IMR-90 (cell line): ENCODE results near the gene CDCP2. TPM values are rescaled to one million over a fixed set of nuclear protein-coding genes. Genes with fewer than 3 reads are reported as not detected.

Source experiments
- ATAC-seq: fragments of 200-7000 bp; cut with Tn5 transposase; 2 replicates; pipeline ENCODE4 v1.9.1; 2020; ENCODE audit warnings: low read depth, mild to moderate bottlenecking, moderate library complexity
- BruUV-seq: library from RNA; stranded (reverse); fragments of 400-500 nt; replicated peaks from 2 replicates; lab custom pipeline; 2021; lab: Mats Ljungman, UMichigan
- CTCF ChIA-PET: fragments of 300-600 bp; formaldehyde crosslinking; extraction: SDS; loops from one replicate; lab custom pipeline; 2021; ENCODE audit warnings: antibody characterized with exemption; lab: Yijun Ruan, JAX
- POLR2A ChIA-PET: fragments of 300-600 bp; sonication (Branson Sonifier 250); formaldehyde crosslinking; loops from one replicate; lab custom pipeline; 2022; ENCODE audit warnings: antibody characterized with exemption; ENCODE audit not compliant: unreplicated experiment; lab: Charles Lee
- DNase-seq: peaks from one replicate; pipeline ENCODE4 v3.0.0; 2013
- H2AFZ ChIP-seq: replicated peaks from 2 replicates; pipeline ENCODE3; 2013; ENCODE audit warnings: low read length, mild to moderate bottlenecking; ENCODE audit not compliant: poor library complexity
- H2AK5ac ChIP-seq: 2 replicates; pipeline ENCODE4 v1.6.1; 2013; ENCODE audit warnings: low read depth, low read length, inconsistent platforms
- H2AK9ac ChIP-seq: replicated peaks from 2 replicates; pipeline ENCODE3; 2013; ENCODE audit warnings: mild to moderate bottlenecking, low read depth, low read length, moderate library complexity; ENCODE audit not compliant: poor library complexity
- H2BK120ac ChIP-seq: 2 replicates; pipeline ENCODE4 v1.6.1; 2013; ENCODE audit warnings: low read depth, low read length, inconsistent platforms
- H2BK15ac ChIP-seq: 3 replicates; pipeline ENCODE4 v1.6.1; 2013; ENCODE audit warnings: low read depth, low read length, inconsistent platforms
- H2BK20ac ChIP-seq: 2 replicates; pipeline ENCODE4 v1.6.1; 2013; ENCODE audit warnings: low read depth, mild to moderate bottlenecking, inconsistent platforms, low read length, moderate library complexity
- H2BK5ac ChIP-seq: 2 replicates; pipeline ENCODE4 v1.6.1; 2013; ENCODE audit warnings: mild to moderate bottlenecking, low read depth, low read length, inconsistent platforms; ENCODE audit not compliant: poor library complexity, severe bottlenecking
- H3K14ac ChIP-seq: replicated peaks from 2 replicates; pipeline ENCODE4 v1.6.1; 2013; ENCODE audit warnings: low read depth, low read length, inconsistent platforms
- H3K18ac ChIP-seq: 2 replicates; pipeline ENCODE4 v1.6.1; 2013; ENCODE audit warnings: low read depth, low read length, control low read depth
- H3K23ac ChIP-seq: 2 replicates; pipeline ENCODE4 v1.6.1; 2013; ENCODE audit warnings: low read depth, low read length, inconsistent platforms
- H3K27ac ChIP-seq: 2 replicates; pipeline ENCODE4 v1.5.1; 2013; ENCODE audit warnings: mild to moderate bottlenecking, control low read depth, low read length; ENCODE audit not compliant: insufficient read depth
- H3K27me3 ChIP-seq: 2 replicates; pipeline ENCODE4 v1.6.1; 2013; ENCODE audit warnings: low read length; ENCODE audit not compliant: control insufficient read depth, insufficient read depth
- H3K36me3 ChIP-seq: 2 replicates; pipeline ENCODE4 v1.6.1; 2013; ENCODE audit warnings: low read length, mixed read lengths; ENCODE audit not compliant: control insufficient read depth, insufficient read depth
- H3K4ac ChIP-seq: 2 replicates; pipeline ENCODE4 v1.6.1; 2013; ENCODE audit warnings: low read depth, low read length, inconsistent platforms
- H3K4me1 ChIP-seq: 2 replicates; pipeline ENCODE4 v1.6.1; 2013; ENCODE audit warnings: low read length, mixed read lengths; ENCODE audit not compliant: control insufficient read depth, insufficient read depth
- H3K4me2 ChIP-seq: 2 replicates; pipeline ENCODE4 v1.6.1; 2013; ENCODE audit warnings: low read depth, mild to moderate bottlenecking, control low read depth, low read length, moderate library complexity
- H3K4me3 ChIP-seq: 2 replicates; pipeline ENCODE4 v1.5.1; 2013; ENCODE audit warnings: low read depth, mild to moderate bottlenecking, control low read depth, low read length, moderate library complexity; ENCODE audit not compliant: insufficient read depth
- H3K56ac ChIP-seq: 2 replicates; pipeline ENCODE4 v1.6.1; 2013; ENCODE audit warnings: low read length, inconsistent platforms; ENCODE audit not compliant: insufficient read depth; ENCODE audit errors: extremely low read depth
- H3K79me1 ChIP-seq, 2 experiments: 2 replicates each; pipeline ENCODE4 v1.6.1; 2013; ENCODE audit warnings: low read length in 2 of 2, inconsistent platforms in 1 of 2, low read depth in 1 of 2
- H3K9ac ChIP-seq: 2 replicates; pipeline ENCODE4 v1.6.1; 2013; ENCODE audit warnings: low read depth, low read length, control low read depth
- H3K9me1 ChIP-seq: 2 replicates; pipeline ENCODE4 v1.6.1; 2013; ENCODE audit warnings: low read length, inconsistent platforms; ENCODE audit not compliant: insufficient read depth
- H3K9me3 ChIP-seq: 2 replicates; pipeline ENCODE4 v1.6.1; 2013; ENCODE audit warnings: low read length; ENCODE audit not compliant: control insufficient read depth, insufficient read depth
- H4K20me1 ChIP-seq: 2 replicates; pipeline ENCODE4 v1.6.1; 2013; ENCODE audit warnings: low read length, inconsistent platforms; ENCODE audit not compliant: insufficient read depth
- H4K5ac ChIP-seq: 2 replicates; pipeline ENCODE4 v1.6.1; 2013; ENCODE audit warnings: mild to moderate bottlenecking, low read depth, low read length, control low read depth
- H4K8ac ChIP-seq, 2 experiments: 2 replicates each; pipeline ENCODE4 v1.6.1; 2013; ENCODE audit warnings: low read depth in 2 of 2, low read length in 2 of 2, control low read depth in 1 of 2, inconsistent platforms in 1 of 2
- H4K91ac ChIP-seq: 2 replicates; pipeline ENCODE4 v1.6.1; 2013; ENCODE audit warnings: low read depth, low read length, inconsistent platforms; ENCODE audit not compliant: insufficient read depth
- BHLHE40 ChIP-seq: fragments of 150-350 bp; IDR thresholded peaks from 2 replicates; pipeline ENCODE4 v1.6.1; 2016; ENCODE audit warnings: mild to moderate bottlenecking, low read depth, low read length
- CEBPB ChIP-seq: IDR thresholded peaks from 2 replicates; pipeline ENCODE4 v1.6.1; 2012; ENCODE audit warnings: low read depth, low read length, improper control_type of control experiment
- CHD1 ChIP-seq: IDR thresholded peaks from 2 replicates; pipeline ENCODE4 v1.6.1; 2012; ENCODE audit warnings: low read depth, low read length, improper control_type of control experiment
- FOS ChIP-seq: fragments of 150-350 bp; IDR thresholded peaks from 2 replicates; pipeline ENCODE4 v1.6.1; 2016; ENCODE audit warnings: low read depth, low read length
- MAFK ChIP-seq: IDR thresholded peaks from 2 replicates; pipeline ENCODE4 v1.6.1; 2012; ENCODE audit warnings: low read depth, low read length, improper control_type of control experiment
- MAZ ChIP-seq: IDR thresholded peaks from 2 replicates; pipeline ENCODE4 v1.6.1; 2012; ENCODE audit warnings: low read depth, mild to moderate bottlenecking, low read length, improper control_type of control experiment, moderate library complexity, borderline replicate concordance
- MXI1 ChIP-seq: IDR thresholded peaks from 2 replicates; pipeline ENCODE4 v1.6.1; 2012; ENCODE audit warnings: low read depth, mild to moderate bottlenecking, low read length, moderate library complexity, borderline replicate concordance
- NFE2L2 ChIP-seq: fragments of 150-350 bp; IDR thresholded peaks from 2 replicates; pipeline ENCODE4 v1.6.1; 2016; ENCODE audit warnings: low read depth, mild to moderate bottlenecking, low read length
- POLR2A ChIP-seq: IDR thresholded peaks from 2 replicates; pipeline ENCODE4 v1.6.1; 2012; ENCODE audit warnings: mild to moderate bottlenecking, low read depth, low read length
- RAD21 ChIP-seq: IDR thresholded peaks from 2 replicates; pipeline ENCODE4 v1.6.1; 2012; ENCODE audit warnings: low read length, improper control_type of control experiment
- RCOR1 ChIP-seq: IDR thresholded peaks from 2 replicates; pipeline ENCODE4 v1.6.1; 2012; ENCODE audit warnings: mild to moderate bottlenecking, low read length, improper control_type of control experiment; ENCODE audit not compliant: insufficient replicate concordance
- RFX5 ChIP-seq: IDR thresholded peaks from 2 replicates; pipeline ENCODE4 v1.8.0; 2012; ENCODE audit warnings: low read depth, mild to moderate bottlenecking, low read length, moderate library complexity
- SMC3 ChIP-seq: fragments of 150-350 bp; IDR thresholded peaks from 2 replicates; pipeline ENCODE4 v1.6.1; 2016; ENCODE audit warnings: low read depth, mild to moderate bottlenecking, antibody characterized with exemption, low read length, moderate library complexity
- WGBS, 2 experiments: methylation state at CpG; one replicate each; pipeline versions ENCODE4 v1.1.5 to v1.1.7; 2013; ENCODE audit warnings: missing lambda C conversion rate in 2 of 2; ENCODE audit not compliant: insufficient read length in 1 of 2; ENCODE audit errors: extremely low coverage in 2 of 2; 5-methylcytosine and 5-hydroxymethylcytosine counted together
- dilution Hi-C: fragments of 300-500 bp; cut with HindIII; formaldehyde crosslinking; loops from one replicate; pipeline ENCODE4 v1.14.3; 2018; ENCODE audit warnings: low sequenced_read_pairs; ENCODE audit not compliant: unreplicated experiment
- in situ Hi-C: fragments of 300-500 bp; cut with MboI; formaldehyde crosslinking; loops from 3 replicates; pipeline ENCODE4 v1.14.3; 2019; ENCODE audit warnings: low sequenced_read_pairs, inconsistent platforms, mixed read lengths
- intact Hi-C: fragments of 100-400 bp; cut with micrococcal nuclease; formaldehyde crosslinking; loops from 2 replicates; pipeline ENCODE4 v1.10.0; 2022
- polyA plus RNA-seq, 3 experiments: library from polyadenylated mRNA; depleted of rRNA; stranded (reverse); fragments of >200 nt; gene quantifications; 2 replicates each; pipeline ENCODE4 v1.2.3, GENCODE V29; 2012; ENCODE audit warnings: low replicate concordance in 1 of 3
- total RNA-seq: library from RNA; depleted of rRNA; stranded (reverse); fragments of >200 nt; gene quantifications from 2 replicates; pipeline ENCODE4 v1.2.3, GENCODE V29; 2012
- TF ChIP-seq, protein P1 (sequence below): fragments of 150-350 bp; IDR thresholded peaks from 2 replicates; pipeline ENCODE4 v1.6.1; 2017; ENCODE audit warnings: mild to moderate bottlenecking, antibody characterized with exemption, low read length, low read depth
- TF ChIP-seq, protein P2 (sequence below): fragments of 150-350 bp; IDR thresholded peaks from 2 replicates; pipeline ENCODE4 v1.6.1; 2016; ENCODE audit warnings: low read depth, mild to moderate bottlenecking, low read length, moderate library complexity, borderline replicate concordance
- TF ChIP-seq, protein P3 (sequence below): conservative IDR thresholded peaks from 2 replicates; pipeline ENCODE4 v1.5.1; 2012; ENCODE audit warnings: mild to moderate bottlenecking, low read depth, low read length, improper control_type of control experiment

Gene CDCP2
- total and polyA plus RNA-seq, 2 of the 4 experiments (the other 2 are of a cell fraction): not detected

DNA sequence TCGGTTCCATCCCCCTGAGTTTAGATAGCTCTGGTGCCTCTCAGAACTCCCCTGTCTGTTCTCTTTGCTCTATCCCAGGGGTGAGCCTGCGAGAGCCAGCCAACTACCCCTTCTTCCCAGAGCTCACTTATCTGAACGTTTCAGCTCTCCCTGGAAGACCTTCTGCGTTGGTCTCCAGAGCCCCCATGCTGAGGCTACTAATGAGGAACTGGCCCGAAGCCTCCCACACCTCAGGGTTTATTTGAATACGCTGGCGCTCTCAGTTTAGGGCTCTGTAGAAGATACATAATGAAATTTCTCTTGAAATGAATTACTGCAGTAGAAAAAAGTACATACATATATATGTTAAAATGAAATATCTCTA lies 55.9 kb downstream of the CDCP2 start:
- DNase-seq: no peak
- no TSS peak for BruUV-seq
- Histone ChIP-seq H4K91ac (no peak overlapping the region), H3K56ac (no peak overlapping the region), H2AK9ac (no peak overlapping the region), H3K27me3 (no peaks in the 10 kb centered on the region), H4K8ac (no peak overlapping the region), H3K18ac (no peak overlapping the region), H3K4me3 (no peak overlapping the region), H3K4me1 (no peaks in the 10 kb centered on the region), H3K23ac (no peak overlapping the region), H3K9me1 (no peaks in the 10 kb centered on the region), H3K36me3 (peaks cover 7% of the 10 kb centered on the region; the same call in 1 of the 2 replicates), H2AK5ac (no peak overlapping the region), H4K20me1 (no peaks in the 10 kb centered on the region), H3K14ac (no peak overlapping the region), H4K5ac (no peak overlapping the region), H3K4ac (no peak overlapping the region), H2BK20ac (no peak overlapping the region), H2AFZ (no peak overlapping the region), H2BK5ac (no peak overlapping the region), H2BK120ac (no peak overlapping the region), H3K9ac (no peak overlapping the region), H3K4me2 (no peak overlapping the region), H2BK15ac (no peak overlapping the region), H3K9me3 (no peaks in the 10 kb centered on the region), H3K79me1 (no peaks in the 10 kb centered on the region), H3K27ac (no peak overlapping the region)
- in situ Hi-C loops: no loop called here
- WGBS, 2 experiments: 100% methylated on average over 1 of the region's 7 CpGs; no CpG with 5 or more reads in 1 of the 2 experiments
- CTCF ChIA-PET: interaction anchor here (1.6 kb wide), 1 partner anchor 15 kb away, joined by 6 read pairs; no protein-coding TSS in a partner anchor
- no peak for TF ChIP-seq BHLHE40
- TF ChIP-seq MXI1: no peak
- TF ChIP-seq FOS: no peak
- no peak for TF ChIP-seq MAZ
- TF ChIP-seq NFE2L2: no peak
- no peak for TF ChIP-seq RFX5
- no peak for TF ChIP-seq RAD21
- TF ChIP-seq CEBPB: no peak
- no peak for TF ChIP-seq MAFK
- no peak for TF ChIP-seq POLR2A
- TF ChIP-seq, protein P1, sequence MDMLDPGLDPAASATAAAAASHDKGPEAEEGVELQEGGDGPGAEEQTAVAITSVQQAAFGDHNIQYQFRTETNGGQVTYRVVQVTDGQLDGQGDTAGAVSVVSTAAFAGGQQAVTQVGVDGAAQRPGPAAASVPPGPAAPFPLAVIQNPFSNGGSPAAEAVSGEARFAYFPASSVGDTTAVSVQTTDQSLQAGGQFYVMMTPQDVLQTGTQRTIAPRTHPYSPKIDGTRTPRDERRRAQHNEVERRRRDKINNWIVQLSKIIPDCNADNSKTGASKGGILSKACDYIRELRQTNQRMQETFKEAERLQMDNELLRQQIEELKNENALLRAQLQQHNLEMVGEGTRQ: no peak
- TF ChIP-seq SMC3: no peak
- TF ChIP-seq CHD1: no peak
- TF ChIP-seq RCOR1: no peak
- TF ChIP-seq, protein P2, sequence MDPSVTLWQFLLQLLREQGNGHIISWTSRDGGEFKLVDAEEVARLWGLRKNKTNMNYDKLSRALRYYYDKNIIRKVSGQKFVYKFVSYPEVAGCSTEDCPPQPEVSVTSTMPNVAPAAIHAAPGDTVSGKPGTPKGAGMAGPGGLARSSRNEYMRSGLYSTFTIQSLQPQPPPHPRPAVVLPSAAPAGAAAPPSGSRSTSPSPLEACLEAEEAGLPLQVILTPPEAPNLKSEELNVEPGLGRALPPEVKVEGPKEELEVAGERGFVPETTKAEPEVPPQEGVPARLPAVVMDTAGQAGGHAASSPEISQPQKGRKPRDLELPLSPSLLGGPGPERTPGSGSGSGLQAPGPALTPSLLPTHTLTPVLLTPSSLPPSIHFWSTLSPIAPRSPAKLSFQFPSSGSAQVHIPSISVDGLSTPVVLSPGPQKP: no peak
- TF ChIP-seq, protein P3, sequence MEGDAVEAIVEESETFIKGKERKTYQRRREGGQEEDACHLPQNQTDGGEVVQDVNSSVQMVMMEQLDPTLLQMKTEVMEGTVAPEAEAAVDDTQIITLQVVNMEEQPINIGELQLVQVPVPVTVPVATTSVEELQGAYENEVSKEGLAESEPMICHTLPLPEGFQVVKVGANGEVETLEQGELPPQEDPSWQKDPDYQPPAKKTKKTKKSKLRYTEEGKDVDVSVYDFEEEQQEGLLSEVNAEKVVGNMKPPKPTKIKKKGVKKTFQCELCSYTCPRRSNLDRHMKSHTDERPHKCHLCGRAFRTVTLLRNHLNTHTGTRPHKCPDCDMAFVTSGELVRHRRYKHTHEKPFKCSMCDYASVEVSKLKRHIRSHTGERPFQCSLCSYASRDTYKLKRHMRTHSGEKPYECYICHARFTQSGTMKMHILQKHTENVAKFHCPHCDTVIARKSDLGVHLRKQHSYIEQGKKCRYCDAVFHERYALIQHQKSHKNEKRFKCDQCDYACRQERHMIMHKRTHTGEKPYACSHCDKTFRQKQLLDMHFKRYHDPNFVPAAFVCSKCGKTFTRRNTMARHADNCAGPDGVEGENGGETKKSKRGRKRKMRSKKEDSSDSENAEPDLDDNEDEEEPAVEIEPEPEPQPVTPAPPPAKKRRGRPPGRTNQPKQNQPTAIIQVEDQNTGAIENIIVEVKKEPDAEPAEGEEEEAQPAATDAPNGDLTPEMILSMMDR: no peak
- POLR2A ChIA-PET: no interaction called here
- ATAC-seq: no peak
- dilution Hi-C loops: no loop called here
- intact Hi-C loops: loop anchor here (2.0 kb wide), 1 partner anchor 50 kb away; no protein-coding TSS in a partner anchor
